GM18507 (cell line): ENCODE measurements around the gene CASS4.

Experiments used
- DNase-seq: peaks from one replicate; pipeline ENCODE4 v3.0.0; 2011; ENCODE audit warnings: low read depth; ENCODE audit not compliant: insufficient read length; ENCODE audit errors: extremely low spot score
- FAIRE-seq: peaks from 2 replicates; lab custom pipeline; 2011; peaks lifted over from hg19 to GRCh38; lab: Jason Lieb, UNC

The CASS4 gene

DNA sequence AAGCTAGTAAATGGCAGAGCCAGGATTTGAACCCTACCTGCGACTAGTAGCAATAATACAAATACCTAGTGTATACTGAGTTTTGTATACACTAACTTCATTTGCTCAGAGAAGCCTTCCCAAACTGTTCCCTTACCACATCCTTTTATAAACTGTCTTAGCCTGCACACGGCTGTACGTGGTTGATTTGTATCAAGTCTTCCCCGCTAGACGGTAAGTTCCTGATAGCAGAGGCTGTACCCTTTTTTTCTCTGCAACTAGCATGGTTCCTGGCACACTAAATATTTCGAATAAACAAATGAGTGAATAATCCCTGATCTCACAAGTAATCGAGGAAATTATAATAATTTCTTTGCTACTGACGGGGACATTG lies 57.0 kb downstream of the CASS4 start:
- FAIRE-seq = no peak

DNA sequence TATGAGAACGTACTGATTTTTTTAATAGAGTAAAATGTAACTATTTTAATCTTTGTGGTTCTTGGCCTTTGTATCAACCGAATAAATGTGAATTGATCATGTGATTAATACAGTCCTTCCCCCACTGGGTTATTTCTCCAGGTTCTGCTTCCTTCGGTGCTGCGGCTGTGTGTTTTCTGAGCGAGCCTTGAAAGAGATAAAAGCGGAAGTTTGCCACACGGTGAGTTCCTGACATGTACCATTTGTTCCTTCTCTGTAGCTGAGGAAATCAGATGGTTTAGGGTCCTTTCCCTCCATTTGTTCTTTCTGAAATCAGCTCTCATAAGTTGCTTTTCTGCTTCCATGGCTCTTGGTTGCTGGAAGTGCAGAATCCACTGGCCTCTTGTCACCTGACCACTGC lies 71.9 kb downstream of the CASS4 start:
- no peak for FAIRE-seq
- no peak for DNase-seq

More for the DNA sequence above, 57.0 kb downstream of the CASS4 start:
- no peak for DNase-seq

DNA sequence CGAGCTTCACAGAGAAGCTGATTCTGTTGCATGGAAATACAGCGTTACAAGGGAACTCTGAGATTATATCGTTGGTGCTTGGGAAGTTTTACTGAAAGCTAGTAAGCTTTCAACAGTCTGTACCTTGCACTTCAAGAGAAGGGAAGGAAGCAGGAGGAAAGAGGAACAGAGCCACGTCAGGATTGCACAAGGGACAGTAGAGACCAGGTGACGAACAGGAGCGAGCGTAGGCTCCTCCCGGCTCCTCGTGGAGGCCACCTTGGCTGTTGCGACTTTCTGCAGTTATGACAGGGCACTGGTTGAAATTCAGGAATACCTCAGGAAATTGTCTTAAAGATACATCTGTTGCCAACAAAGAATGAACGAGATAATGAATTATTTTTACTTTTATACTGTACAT lies 75.2 kb downstream of the CASS4 start:
- FAIRE-seq = no peak
- no peak for DNase-seq

DNA sequence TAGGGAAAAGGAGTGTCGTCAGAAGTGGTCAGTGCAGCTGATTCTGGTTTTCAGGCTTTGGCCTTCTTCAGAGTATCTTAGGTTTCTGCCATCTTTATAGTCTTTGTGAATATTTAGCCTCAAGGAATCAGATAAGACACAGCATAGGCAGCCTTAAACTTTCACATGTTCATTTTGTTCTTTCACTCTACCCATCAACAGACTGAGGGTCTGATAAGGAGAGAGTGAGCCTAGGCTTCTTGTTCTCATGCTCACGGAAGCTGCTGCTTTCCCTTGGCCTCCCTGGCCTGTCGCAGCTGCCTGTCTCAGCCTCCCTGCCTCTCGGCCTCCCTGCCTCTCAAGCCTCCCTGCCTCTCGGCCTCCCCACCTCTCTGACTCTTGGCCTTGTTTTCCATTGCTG lies 76.5 kb downstream of the CASS4 start:
- no peak for FAIRE-seq
- DNase-seq = no peak

DNA sequence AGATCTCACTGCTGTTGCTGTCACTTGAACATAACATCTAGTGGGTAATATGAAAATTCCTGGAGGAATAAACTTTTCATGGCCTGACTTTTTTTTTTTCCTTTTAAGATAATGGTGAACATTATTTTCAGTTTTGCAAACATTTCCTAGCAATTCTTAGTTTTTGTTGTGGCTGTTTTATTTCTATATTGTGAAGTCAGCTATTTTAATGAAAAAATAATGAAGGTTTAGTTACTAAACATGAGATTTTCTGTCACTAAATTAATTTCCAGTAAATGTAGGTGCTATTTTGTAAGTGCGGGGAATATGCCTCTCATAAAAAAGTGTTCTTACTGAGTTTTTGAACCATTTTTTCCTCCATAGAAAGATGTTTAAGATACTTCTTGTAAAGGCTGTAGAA lies 89.1 kb downstream of the CASS4 start:
- FAIRE-seq (no peak), DNase-seq (no peak)

DNA sequence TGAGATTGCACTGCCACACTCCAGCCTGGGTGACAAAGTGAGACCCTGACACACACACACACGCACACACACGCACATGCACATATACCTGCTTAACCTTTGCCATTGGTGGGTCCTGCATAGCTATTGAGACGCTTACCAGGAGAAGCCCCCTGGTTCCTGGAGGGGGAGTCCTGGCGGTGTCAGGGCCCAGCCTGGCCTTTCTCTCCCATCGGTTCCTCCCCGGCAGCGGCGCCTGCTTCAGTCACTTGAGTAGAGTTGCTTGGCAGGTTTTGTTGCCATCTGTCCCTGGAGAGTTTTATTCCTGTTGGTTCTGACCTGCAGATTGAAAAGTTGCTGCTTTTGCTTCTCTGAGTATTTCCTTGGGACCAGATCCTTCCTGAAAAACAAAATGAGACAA lies 91.9 kb downstream of the CASS4 start:
- DNase-seq (no peak), FAIRE-seq (no peak)

DNA sequence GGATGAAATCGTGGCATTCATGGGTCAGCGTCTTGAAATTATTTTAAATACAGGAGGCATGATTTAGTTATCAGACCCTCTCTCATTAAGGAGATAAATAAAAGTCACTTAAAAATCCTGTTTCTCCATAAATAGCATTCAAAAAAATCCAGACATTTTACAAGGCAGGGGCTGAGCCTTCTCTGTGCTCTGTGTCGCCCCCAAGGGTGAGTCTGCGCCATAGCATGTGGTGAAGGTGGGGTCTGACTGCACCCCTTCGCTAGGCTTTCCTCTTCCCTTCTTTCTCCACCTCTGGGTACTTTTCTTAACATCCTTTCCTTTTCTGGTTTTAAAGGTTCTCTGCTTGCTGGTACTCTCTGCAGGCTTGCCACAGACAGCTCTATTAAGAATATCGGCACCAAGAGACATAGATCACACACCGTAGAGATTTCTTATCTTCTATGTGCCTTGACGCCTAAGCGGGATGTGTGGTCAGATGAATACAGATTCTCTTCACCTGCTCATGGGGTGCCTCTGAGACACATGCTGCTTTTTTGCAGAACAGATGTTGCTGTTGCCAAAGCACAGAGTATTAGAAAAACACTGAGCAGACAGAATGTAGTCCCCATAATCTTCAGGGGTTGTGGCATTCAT lies 92.4 kb downstream of the CASS4 start:
- DNase-seq = no peak
- no peak for FAIRE-seq

DNA sequence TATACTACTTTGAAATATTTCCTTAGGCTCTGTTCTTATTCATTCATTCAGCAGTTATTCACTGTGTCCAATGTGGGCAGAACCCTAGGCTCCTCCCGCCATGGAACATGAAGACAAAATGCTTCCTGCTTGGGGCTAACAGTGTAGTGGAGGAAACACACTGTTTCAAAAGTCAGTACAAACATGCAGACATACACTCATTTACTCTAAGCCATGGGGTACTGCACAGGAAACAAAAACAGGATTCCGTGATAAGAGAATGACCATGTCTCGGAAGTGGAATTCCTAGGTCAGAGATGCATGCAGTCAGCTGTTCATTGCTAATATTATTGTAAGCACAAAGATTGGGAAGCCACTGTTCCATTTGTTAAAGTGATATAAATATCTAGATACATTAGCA lies 94.0 kb downstream of the CASS4 start:
- FAIRE-seq = no peak
- no peak for DNase-seq
